ENCODE measurements around the gene ASB13.

ASB13 gene

GRCh38 chr10:5647507-5648240 lies 18.7 kb downstream of the ASB13 start:
- DNase-seq (ENCODE audit: low spot score), result no peak

- DNase-seq (ENCODE audit: low spot score), result no peak
Measured at GRCh38 chr10:5645944-5646617, 20.3 kb downstream of the ASB13 start.

DNA sequence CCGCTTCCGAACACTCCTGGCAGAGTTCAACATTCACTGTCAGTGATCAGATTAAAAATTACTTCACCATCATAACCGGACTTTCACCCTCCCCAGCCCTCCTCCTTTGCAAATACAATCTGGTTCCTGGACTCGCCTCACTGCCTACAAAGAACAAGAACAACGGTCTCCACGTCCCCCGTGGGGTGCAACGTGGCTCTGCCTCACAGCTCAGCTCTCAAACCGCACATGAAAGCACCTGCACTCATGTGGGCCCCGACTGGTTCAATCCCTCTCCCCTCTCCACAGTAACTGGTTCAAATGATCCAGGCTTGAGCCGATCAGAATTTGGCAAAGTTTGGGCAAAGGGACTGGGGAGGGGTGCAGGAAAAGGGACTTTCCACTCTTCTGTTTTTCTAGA lies 21.0 kb downstream of the ASB13 start:
- DNase-seq (ENCODE audit: low spot score), result no peak

DNA sequence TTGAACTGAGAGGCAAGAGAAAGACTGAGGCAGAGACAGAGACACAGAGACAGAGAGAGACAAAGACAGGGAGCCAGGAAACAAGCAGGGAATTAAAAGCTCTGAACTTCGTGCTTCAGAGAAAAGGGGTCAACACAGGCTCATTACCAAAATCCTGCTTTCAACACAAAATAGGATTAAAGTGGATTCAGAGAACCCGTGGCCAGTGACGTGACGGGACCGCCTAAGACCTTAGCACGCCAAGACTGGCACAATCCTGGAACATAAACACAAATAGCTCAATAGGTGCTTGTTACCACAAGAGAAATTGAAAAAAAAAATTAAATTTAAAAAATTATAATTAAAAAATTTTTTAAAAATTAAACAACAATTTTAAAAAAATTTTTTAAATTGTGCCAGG lies 21.5 kb downstream of the ASB13 start:
- no peak for DNase-seq (ENCODE audit: low spot score)

- DNase-seq (ENCODE audit: low spot score), result no peak
Measured at GRCh38 chr10:5643346-5644067, 22.9 kb downstream of the ASB13 start.

DNA sequence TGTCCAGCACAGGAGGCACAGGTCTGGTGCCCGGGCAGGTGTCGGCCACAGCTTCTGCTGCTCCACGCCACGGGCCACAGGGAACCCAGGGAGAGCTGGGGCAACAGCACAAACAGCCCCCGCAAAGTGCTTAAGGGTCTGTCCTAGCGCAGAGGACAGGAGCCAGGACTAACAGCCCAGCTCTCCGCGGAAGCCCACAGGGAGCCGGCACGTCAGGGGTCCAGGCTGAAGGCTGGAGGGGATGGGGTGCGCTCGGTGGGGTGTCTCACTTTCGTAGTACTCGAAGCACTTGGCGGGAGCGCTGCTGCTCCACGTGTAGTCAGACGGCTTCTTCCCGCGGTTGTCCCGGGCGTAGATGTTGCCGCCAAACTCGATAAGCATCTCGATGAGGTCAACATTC lies 24.9 kb downstream of the ASB13 start:
- no peak for DNase-seq (ENCODE audit: low spot score)

GRCh38 chr10:5640501-5640900 lies 25.9 kb downstream of the ASB13 start:
- DNase-seq (ENCODE audit: low spot score), result no peak

- no peak for DNase-seq (ENCODE audit: low spot score)
Measured at GRCh38 chr10:5640036-5640435, 26.4 kb downstream of the ASB13 start.

GRCh38 chr10:5639066-5639465 lies 27.3 kb downstream of the ASB13 start:
- no peak for DNase-seq (ENCODE audit: low spot score)

DNA sequence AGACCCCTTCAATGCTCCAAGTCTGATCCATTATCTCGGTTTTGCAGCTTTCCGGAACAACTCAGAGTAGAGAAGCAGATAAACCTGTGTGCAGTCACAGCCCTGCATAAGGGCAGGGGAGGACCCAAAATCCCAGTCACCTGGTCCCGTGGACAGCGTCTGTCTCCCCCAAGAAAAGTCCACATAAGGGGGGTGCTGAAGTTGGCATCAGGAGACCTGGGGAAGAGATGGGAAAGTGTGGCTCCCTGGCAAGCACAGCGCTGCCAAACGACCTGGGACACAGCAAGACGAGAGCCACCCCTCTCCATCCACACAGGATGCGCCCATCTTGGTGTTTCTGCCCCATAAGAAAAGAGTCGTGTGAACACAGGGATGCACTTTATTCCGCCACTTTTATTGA lies 27.9 kb downstream of the ASB13 start:
- DNase-seq (ENCODE audit: low spot score), result no peak

DNA sequence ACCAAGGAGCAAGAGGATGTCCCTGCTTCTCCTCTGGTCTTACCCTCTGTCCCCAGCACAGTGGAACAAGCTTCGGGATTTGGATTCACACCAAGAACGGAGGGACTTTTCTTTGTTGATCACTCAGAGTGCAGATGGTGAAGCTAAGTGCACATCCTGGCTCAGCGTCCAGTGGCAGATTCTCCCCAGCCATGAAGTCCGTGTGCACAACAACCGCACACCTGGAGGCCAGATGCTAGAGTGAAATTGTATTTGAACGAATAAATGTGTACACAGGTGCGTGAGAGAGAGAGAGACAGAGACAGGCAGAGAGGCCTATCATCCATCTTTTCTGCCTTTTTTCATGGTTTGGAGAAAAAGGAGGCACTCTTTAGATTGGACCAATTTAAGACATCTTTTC lies 31.5 kb downstream of the ASB13 start:
- DNase-seq (ENCODE audit: low spot score), result no peak

GRCh38 chr10:5633166-5633749 lies 33.1 kb downstream of the ASB13 start:
- no peak for DNase-seq (ENCODE audit: low spot score)

- no peak for DNase-seq (ENCODE audit: low spot score)
Measured at GRCh38 chr10:5632446-5632845, 33.9 kb downstream of the ASB13 start.

DNA sequence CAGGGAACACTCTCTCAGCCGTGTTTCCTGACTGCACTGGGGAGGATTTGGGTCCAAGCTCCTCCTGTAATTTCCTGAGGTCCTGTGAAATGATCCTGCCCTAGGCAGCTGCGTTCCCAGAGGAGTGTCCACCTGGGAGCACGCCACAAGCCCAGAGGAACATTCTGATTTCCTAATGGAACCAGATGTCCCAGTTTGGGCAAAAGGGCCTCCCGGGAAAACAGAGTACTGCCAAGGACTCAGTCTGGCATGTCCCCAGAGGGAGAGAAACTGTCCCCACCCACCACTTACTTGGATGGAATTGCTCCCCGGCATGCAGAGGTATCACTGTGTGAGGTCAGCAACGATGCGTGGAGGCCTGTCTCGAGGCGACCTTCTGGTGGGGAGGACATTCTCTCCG lies 34.5 kb downstream of the ASB13 start:
- no peak for DNase-seq (ENCODE audit: low spot score)

- DNase-seq (ENCODE audit: low spot score), result no peak
Measured at GRCh38 chr10:5630112-5630436, 36.3 kb downstream of the ASB13 start.

GRCh38 chr10:5629303-5630111 lies 36.9 kb downstream of the ASB13 start:
- DNase-seq (ENCODE audit: low spot score), result peak; percentile 85

GRCh38 chr10:5628451-5629302 lies 37.7 kb downstream of the ASB13 start:
- DNase-seq (ENCODE audit: low spot score), result no peak

DNA sequence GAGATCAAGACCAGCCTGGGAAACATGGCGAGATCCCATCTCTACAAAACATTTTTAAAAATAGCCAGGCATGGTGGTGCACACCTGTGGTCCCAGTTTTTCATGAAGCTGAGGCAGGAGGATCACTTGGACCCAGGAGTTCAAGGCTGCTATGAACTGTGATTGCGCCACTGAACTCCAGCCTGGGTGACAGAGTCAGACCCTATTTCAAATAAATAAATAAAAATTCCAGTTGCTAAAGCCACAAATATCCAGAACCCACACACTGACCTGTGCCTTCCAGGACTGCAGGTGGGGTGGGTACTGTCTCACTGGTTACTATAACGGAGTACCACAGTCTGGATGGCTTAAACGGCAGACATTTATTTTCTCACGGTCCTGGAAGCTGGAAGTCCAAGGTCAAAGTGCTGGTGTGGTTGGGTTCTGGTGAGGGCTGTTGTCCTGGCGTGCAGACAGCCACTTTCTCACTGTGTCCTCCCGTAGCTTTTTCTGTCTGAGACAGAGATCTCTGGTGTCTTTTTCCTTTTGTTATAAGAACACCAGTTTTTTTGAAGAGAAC lies 38.8 kb downstream of the ASB13 start:
- no peak for DNase-seq (ENCODE audit: low spot score)

GRCh38 chr10:5625992-5626777 lies 40.2 kb downstream of the ASB13 start:
- DNase-seq (ENCODE audit: low spot score), result no peak

DNA sequence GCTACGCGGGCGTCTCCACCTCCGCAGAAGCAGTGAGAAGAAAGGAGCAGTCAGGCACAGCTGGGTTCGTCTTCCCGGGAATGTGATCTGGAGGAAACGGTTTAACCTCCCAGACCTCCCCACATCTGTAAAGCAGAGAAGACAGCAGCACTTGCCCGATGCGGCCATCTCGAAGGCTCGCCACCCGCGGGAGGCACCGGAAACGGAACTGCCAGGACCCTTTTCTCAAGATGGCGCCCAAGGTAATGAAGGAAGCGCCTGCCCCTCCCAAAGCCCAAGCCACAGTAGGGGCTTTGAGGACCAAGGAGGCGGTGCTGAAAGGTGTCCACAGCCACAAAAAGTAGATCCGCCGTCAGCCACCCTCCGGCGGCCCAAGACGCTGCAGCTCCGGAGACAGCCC lies 41.7 kb downstream of the ASB13 start:
- DNase-seq (ENCODE audit: low spot score), result no peak

Measured in SK-N-DZ (cell line).